ENCODE data around the gene MED20.

- TF ChIP-seq CTCF (IDR thresholded peaks at IDR 0.05) (no peak), POLR2A (IDR thresholded peaks at IDR 0.05) (no peak)
These were observed 61.6 kb downstream of the MED20 start for GRCh38 chr6:41859356-41859755.

Data from uterus (tissue), 2 donors.